ENCODE results near the gene TCN1.
"Not testable (repeated sequence)": the region's sequence is repeated elsewhere in the genome, so short reads cannot be mapped to it uniquely, and the experiment has no call there.

The TCN1 gene

GRCh38 chr11:59866397-59866796 is at the start of gene TCN1:
TSS of gene TCN1 (minus strand) at chr11:59866487. CDS start at chr11:59866470, 17 bp downstream.
- no peak within 1 kb of the TSS for H3K27ac ChIP-seq
- no peak within 1 kb of the TSS for H3K4me2 ChIP-seq (ENCODE audit: low read length)
- no peak within 1 kb of the TSS for H3K4me3 ChIP-seq (ENCODE audit: low read depth, low read length)

GRCh38 chr11:59903569-59903968 is 37.3 kb upstream of the TCN1 start:
- H2AFZ ChIP-seq; H3K4me3 ChIP-seq (ENCODE audit: low read depth, low read length); H3K27ac ChIP-seq; H3K9ac ChIP-seq; H3K79me2 ChIP-seq; H3K4me1 ChIP-seq; H3K27me3 ChIP-seq (ENCODE audit: control insufficient read depth, insufficient read depth, low read length); H3K36me3 ChIP-seq (ENCODE audit: control insufficient read depth, insufficient read depth, low read length); H3K9me3 ChIP-seq (ENCODE audit: control insufficient read depth, low read length); H3K4me2 ChIP-seq (ENCODE audit: low read length): not testable (repeated sequence)

More at GRCh38 chr11:59866397-59866796, at the start of gene TCN1:
- Histone ChIP-seq H3K36me3 (ENCODE audit: control insufficient read depth, insufficient read depth, low read length) (no peaks in the 10 kb centered on the region), H3K9ac (no peak within 1 kb of the TSS), H3K9me3 (ENCODE audit: control insufficient read depth, low read length) (no peaks in the 10 kb centered on the region), H3K4me1 (no peaks in the 10 kb centered on the region), H3K27me3 (ENCODE audit: control insufficient read depth, insufficient read depth, low read length) (no peaks in the 10 kb centered on the region), H2AFZ (no peak within 1 kb of the TSS), H3K79me2 (no peaks in the 10 kb centered on the region)
- no peak for TF ChIP-seq CTCF (IDR thresholded peaks at IDR 0.05)

- no peak overlapping the region for H3K4me3 ChIP-seq (ENCODE audit: low read depth, low read length)
- H3K9ac ChIP-seq, result no peak overlapping the region
- H3K4me2 ChIP-seq (ENCODE audit: low read length), result no peak overlapping the region
- no peak overlapping the region for H3K27ac ChIP-seq
- no peaks in the 10 kb centered on the region for H3K27me3 ChIP-seq (ENCODE audit: control insufficient read depth, insufficient read depth, low read length)
- TF ChIP-seq CTCF (IDR thresholded peaks at IDR 0.05), result no peak
- H3K79me2 ChIP-seq, result no peaks in the 10 kb centered on the region
- no peaks in the 10 kb centered on the region for H3K36me3 ChIP-seq (ENCODE audit: control insufficient read depth, insufficient read depth, low read length)
- H3K9me3 ChIP-seq (ENCODE audit: control insufficient read depth, low read length), result no peaks in the 10 kb centered on the region
- no peak overlapping the region for H2AFZ ChIP-seq
- no peaks in the 10 kb centered on the region for H3K4me1 ChIP-seq
Measured at GRCh38 chr11:59901306-59901705, 35.0 kb upstream of the TCN1 start.

- H3K9me3 ChIP-seq (ENCODE audit: control insufficient read depth, low read length), result no peaks in the 10 kb centered on the region
- H3K36me3 ChIP-seq (ENCODE audit: control insufficient read depth, insufficient read depth, low read length), result no peaks in the 10 kb centered on the region
- no peak overlapping the region for H2AFZ ChIP-seq
- no peaks in the 10 kb centered on the region for H3K4me1 ChIP-seq
- H3K4me2 ChIP-seq (ENCODE audit: low read length), result no peak overlapping the region
- no peaks in the 10 kb centered on the region for H3K27me3 ChIP-seq (ENCODE audit: control insufficient read depth, insufficient read depth, low read length)
- H3K27ac ChIP-seq, result no peak overlapping the region
- TF ChIP-seq CTCF (IDR thresholded peaks at IDR 0.05), result no peak
- no peak overlapping the region for H3K4me3 ChIP-seq (ENCODE audit: low read depth, low read length)
- H3K79me2 ChIP-seq, result no peaks in the 10 kb centered on the region
- no peak overlapping the region for H3K9ac ChIP-seq
Measured at GRCh38 chr11:59900366-59901126, 34.3 kb upstream of the TCN1 start.

- no peak overlapping the region for H3K4me3 ChIP-seq (ENCODE audit: low read depth, low read length)
- no peak overlapping the region for H3K27ac ChIP-seq
- no peaks in the 10 kb centered on the region for H3K4me1 ChIP-seq
- no peak overlapping the region for H3K9ac ChIP-seq
- H3K36me3 ChIP-seq (ENCODE audit: control insufficient read depth, insufficient read depth, low read length), result no peaks in the 10 kb centered on the region
- no peak for TF ChIP-seq CTCF (IDR thresholded peaks at IDR 0.05)
- no peaks in the 10 kb centered on the region for H3K9me3 ChIP-seq (ENCODE audit: control insufficient read depth, low read length)
- no peaks in the 10 kb centered on the region for H3K27me3 ChIP-seq (ENCODE audit: control insufficient read depth, insufficient read depth, low read length)
- H3K4me2 ChIP-seq (ENCODE audit: low read length), result no peak overlapping the region
- no peak overlapping the region for H2AFZ ChIP-seq
- H3K79me2 ChIP-seq, result no peaks in the 10 kb centered on the region
Measured at GRCh38 chr11:59899532-59899931, 33.2 kb upstream of the TCN1 start.

All from parathyroid adenoma (tissue), 2 donors.